ENCODE measurements around the gene OSTF1.

The OSTF1 gene

GRCh38 chr9:75186767-75187380 is 98.6 kb downstream of the OSTF1 start:
- no peaks in the 10 kb centered on the region for H3K4me1 ChIP-seq (ENCODE audit: control insufficient read depth, insufficient read depth, low read length)
- H3K9ac ChIP-seq (ENCODE audit: low read length) = no peak overlapping the region
- H3K9me3 ChIP-seq (ENCODE audit: control insufficient read depth, insufficient read depth, low read depth, low read length) = no peaks in the 10 kb centered on the region
- H3K36me3 ChIP-seq (ENCODE audit: control insufficient read depth, insufficient read depth, low read length) = no peaks in the 10 kb centered on the region
- no peak overlapping the region for H3K27ac ChIP-seq (ENCODE audit: low read depth, low read length)
- H3K27me3 ChIP-seq (ENCODE audit: control insufficient read depth, insufficient read depth, low read length) = no peaks in the 10 kb centered on the region
- H3K4me3 ChIP-seq (ENCODE audit: low read depth, low read length) = no peak overlapping the region

- Histone ChIP-seq H3K27ac (ENCODE audit: low read depth, low read length) (no peak overlapping the region), H3K36me3 (ENCODE audit: control insufficient read depth, insufficient read depth, low read length) (no peaks in the 10 kb centered on the region), H3K4me1 (ENCODE audit: control insufficient read depth, insufficient read depth, low read length) (no peaks in the 10 kb centered on the region)
Measured at GRCh38 chr9:75188756-75189155, 100.4 kb downstream of the OSTF1 start.

GRCh38 chr9:75190762-75191161 is 102.4 kb downstream of the OSTF1 start:
- Histone ChIP-seq H3K27ac (ENCODE audit: low read depth, low read length) (no peak overlapping the region), H3K36me3 (ENCODE audit: control insufficient read depth, insufficient read depth, low read length) (no peaks in the 10 kb centered on the region), H3K9me3 (ENCODE audit: control insufficient read depth, insufficient read depth, low read depth, low read length) (no peaks in the 10 kb centered on the region), H3K4me1 (ENCODE audit: control insufficient read depth, insufficient read depth, low read length) (no peaks in the 10 kb centered on the region), H3K9ac (ENCODE audit: low read length) (no peak overlapping the region), H3K27me3 (ENCODE audit: control insufficient read depth, insufficient read depth, low read length) (no peaks in the 10 kb centered on the region), H3K4me3 (ENCODE audit: low read depth, low read length) (no peak overlapping the region)

More at GRCh38 chr9:75188756-75189155, 100.4 kb downstream of the OSTF1 start:
- H3K9ac ChIP-seq (ENCODE audit: low read length) = no peak overlapping the region
- no peak overlapping the region for H3K4me3 ChIP-seq (ENCODE audit: low read depth, low read length)
- H3K9me3 ChIP-seq (ENCODE audit: control insufficient read depth, insufficient read depth, low read depth, low read length) = no peaks in the 10 kb centered on the region
- H3K27me3 ChIP-seq (ENCODE audit: control insufficient read depth, insufficient read depth, low read length) = no peaks in the 10 kb centered on the region
